ENCODE results near the gene MICAL2.

GRCh38 chr11:12266132-12266531 lies 155.7 kb downstream of the MICAL2 start:
- TF ChIP-seq POLR2AphosphoS5 (IDR thresholded peaks at IDR 0.05; ENCODE audit: low read depth, low read length) (no peak), POLR2A (IDR thresholded peaks at IDR 0.05; ENCODE audit: low read depth, low read length) (no peak), TAF1 (IDR thresholded peaks at IDR 0.05; ENCODE audit: low read depth, low read length) (no peak), POU2F2 (IDR thresholded peaks at IDR 0.05; ENCODE audit: low read depth, low read length) (no peak), SPI1 (IDR thresholded peaks at IDR 0.05; ENCODE audit: low read depth, low read length) (no peak)
